Mucosa of stomach (tissue), 1 donor: Measurements from ENCODE around the gene CIDEA.
"Not testable (repeated sequence)": the region's sequence is repeated elsewhere in the genome, so short reads cannot be mapped to it uniquely, and the experiment has no call there.

Experiments
- H3K27me3 ChIP-seq: one replicate; pipeline ENCODE4 v1.7.0; 2013; ENCODE audit warnings: mild to moderate bottlenecking, low read length; ENCODE audit not compliant: control insufficient read depth, insufficient read depth
- H3K36me3 ChIP-seq: one replicate; pipeline ENCODE4 v1.7.0; 2013; ENCODE audit warnings: low read length; ENCODE audit not compliant: control insufficient read depth, insufficient read depth
- H3K4me1 ChIP-seq: one replicate; pipeline ENCODE4 v1.7.0; 2013; ENCODE audit warnings: mild to moderate bottlenecking, low read length; ENCODE audit not compliant: control insufficient read depth, insufficient read depth
- H3K4me3 ChIP-seq: one replicate; pipeline ENCODE4 v1.7.0; 2013; ENCODE audit warnings: low read length
- H3K9ac ChIP-seq: one replicate; pipeline ENCODE4 v1.7.0; 2013; ENCODE audit warnings: mild to moderate bottlenecking, low read length, moderate library complexity
- H3K9me3 ChIP-seq: one replicate; pipeline ENCODE4 v1.7.0; 2013; ENCODE audit warnings: mild to moderate bottlenecking, low read length, moderate library complexity; ENCODE audit not compliant: control insufficient read depth
- donor health status: Pancreatic carcinoma.

CIDEA gene

GRCh38 chr18:12231040-12231882, 22.9 kb upstream of the CIDEA start:
- H3K36me3 ChIP-seq, result no peaks in the 10 kb centered on the region
- no peak overlapping the region for H3K4me3 ChIP-seq
- H3K9ac ChIP-seq, result no peak overlapping the region
- no peaks in the 10 kb centered on the region for H3K27me3 ChIP-seq
- no peaks in the 10 kb centered on the region for H3K4me1 ChIP-seq
- H3K9me3 ChIP-seq, result no peaks in the 10 kb centered on the region

- no peak overlapping the region for H3K9ac ChIP-seq
- H3K4me3 ChIP-seq, result no peak overlapping the region
Observed at GRCh38 chr18:12231986-12232385, 22.2 kb upstream of the CIDEA start.

GRCh38 chr18:12233378-12233777, 20.8 kb upstream of the CIDEA start:
- H3K9ac ChIP-seq, result no peak overlapping the region
- H3K36me3 ChIP-seq, result no peaks in the 10 kb centered on the region
- no peaks in the 10 kb centered on the region for H3K9me3 ChIP-seq
- H3K4me3 ChIP-seq, result no peak overlapping the region
- no peaks in the 10 kb centered on the region for H3K27me3 ChIP-seq
- H3K4me1 ChIP-seq, result no peaks in the 10 kb centered on the region

More at GRCh38 chr18:12231986-12232385, 22.2 kb upstream of the CIDEA start:
- H3K36me3 ChIP-seq, result no peaks in the 10 kb centered on the region
- no peaks in the 10 kb centered on the region for H3K4me1 ChIP-seq
- H3K27me3 ChIP-seq, result no peaks in the 10 kb centered on the region
- H3K9me3 ChIP-seq, result no peaks in the 10 kb centered on the region

- no peaks in the 10 kb centered on the region for H3K4me1 ChIP-seq
- H3K4me3 ChIP-seq, result no peak overlapping the region
- no peaks in the 10 kb centered on the region for H3K36me3 ChIP-seq
- H3K27me3 ChIP-seq, result no peaks in the 10 kb centered on the region
- H3K9ac ChIP-seq, result no peak overlapping the region
- no peaks in the 10 kb centered on the region for H3K9me3 ChIP-seq
Observed at GRCh38 chr18:12234451-12235190, 19.5 kb upstream of the CIDEA start.

- Histone ChIP-seq H3K36me3 (no peaks in the 10 kb centered on the region), H3K4me3 (no peak overlapping the region), H3K4me1 (no peaks in the 10 kb centered on the region), H3K9me3 (no peaks in the 10 kb centered on the region), H3K27me3 (no peaks in the 10 kb centered on the region), H3K9ac (no peak overlapping the region)
Observed at GRCh38 chr18:12236141-12236540, 18.0 kb upstream of the CIDEA start.

GRCh38 chr18:12236934-12237832, 17.0 kb upstream of the CIDEA start:
- Histone ChIP-seq H3K4me1 (no peaks in the 10 kb centered on the region), H3K36me3 (no peaks in the 10 kb centered on the region), H3K27me3 (no peaks in the 10 kb centered on the region), H3K4me3 (no peak overlapping the region), H3K9ac (no peak overlapping the region), H3K9me3 (no peaks in the 10 kb centered on the region)

- H3K27me3 ChIP-seq, result no peaks in the 10 kb centered on the region
- no peaks in the 10 kb centered on the region for H3K36me3 ChIP-seq
- no peak overlapping the region for H3K9ac ChIP-seq
- H3K9me3 ChIP-seq, result no peaks in the 10 kb centered on the region
- H3K4me1 ChIP-seq, result no peaks in the 10 kb centered on the region
- H3K4me3 ChIP-seq, result no peak overlapping the region
Observed at GRCh38 chr18:12238826-12239225, 15.3 kb upstream of the CIDEA start.

GRCh38 chr18:12239431-12239830, 14.7 kb upstream of the CIDEA start:
- Histone ChIP-seq H3K4me1 (no peaks in the 10 kb centered on the region), H3K9me3 (no peaks in the 10 kb centered on the region), H3K9ac (no peak overlapping the region), H3K36me3 (no peaks in the 10 kb centered on the region), H3K4me3 (no peak overlapping the region), H3K27me3 (no peaks in the 10 kb centered on the region)

GRCh38 chr18:12242658-12243260, 11.4 kb upstream of the CIDEA start:
- H3K9ac ChIP-seq, result no peak overlapping the region
- H3K4me1 ChIP-seq, result no peaks in the 10 kb centered on the region
- H3K36me3 ChIP-seq, result no peaks in the 10 kb centered on the region
- H3K27me3 ChIP-seq, result peaks cover 8% of the 10 kb centered on the region
- no peak overlapping the region for H3K4me3 ChIP-seq
- no peaks in the 10 kb centered on the region for H3K9me3 ChIP-seq

- not testable (repeated sequence) for H3K9ac ChIP-seq, H3K9me3 ChIP-seq, H3K4me1 ChIP-seq, H3K4me3 ChIP-seq, H3K36me3 ChIP-seq
- H3K27me3 ChIP-seq, result peaks cover 11% of the 10 kb centered on the region
Observed at GRCh38 chr18:12243272-12243671, 10.9 kb upstream of the CIDEA start.

- H3K36me3 ChIP-seq, result no peaks in the 10 kb centered on the region
- H3K9ac ChIP-seq, result no peak overlapping the region
- no peak overlapping the region for H3K4me3 ChIP-seq
- H3K9me3 ChIP-seq, result no peaks in the 10 kb centered on the region
- peaks cover 11% of the 10 kb centered on the region for H3K27me3 ChIP-seq
- no peaks in the 10 kb centered on the region for H3K4me1 ChIP-seq
Observed at GRCh38 chr18:12245793-12246135, 8.4 kb upstream of the CIDEA start.
